GM19463 (cell line): Measurements from ENCODE around the gene HTR3C.
"Not testable (repeated sequence)": the region's sequence is repeated elsewhere in the genome, so short reads cannot be mapped to it uniquely, and the experiment has no call there.

Experiments used
- ATAC-seq: cut with Tn5 transposase; IDR thresholded peaks from one replicate; pipeline ENCODE4 v1.9.1; 2021; ENCODE audit warnings: mild to moderate bottlenecking, moderate library complexity; ENCODE audit not compliant: unreplicated experiment

Gene HTR3C, protein sequence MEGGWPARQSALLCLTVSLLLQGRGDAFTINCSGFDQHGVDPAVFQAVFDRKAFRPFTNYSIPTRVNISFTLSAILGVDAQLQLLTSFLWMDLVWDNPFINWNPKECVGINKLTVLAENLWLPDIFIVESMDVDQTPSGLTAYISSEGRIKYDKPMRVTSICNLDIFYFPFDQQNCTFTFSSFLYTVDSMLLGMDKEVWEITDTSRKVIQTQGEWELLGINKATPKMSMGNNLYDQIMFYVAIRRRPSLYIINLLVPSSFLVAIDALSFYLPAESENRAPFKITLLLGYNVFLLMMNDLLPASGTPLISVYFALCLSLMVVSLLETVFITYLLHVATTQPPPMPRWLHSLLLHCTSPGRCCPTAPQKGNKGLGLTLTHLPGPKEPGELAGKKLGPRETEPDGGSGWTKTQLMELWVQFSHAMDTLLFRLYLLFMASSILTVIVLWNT

GRCh38 chr3:184052767-184053166 lies at the start of gene HTR3C:
HTR3C (plus strand) TSS chr3:184053047; CDS start chr3:184053081, 34 bp downstream.
- ATAC-seq, result no peak

GRCh38 chr3:184003187-184003967 lies 49.5 kb upstream of the HTR3C start:
- no peak for ATAC-seq

DNA sequence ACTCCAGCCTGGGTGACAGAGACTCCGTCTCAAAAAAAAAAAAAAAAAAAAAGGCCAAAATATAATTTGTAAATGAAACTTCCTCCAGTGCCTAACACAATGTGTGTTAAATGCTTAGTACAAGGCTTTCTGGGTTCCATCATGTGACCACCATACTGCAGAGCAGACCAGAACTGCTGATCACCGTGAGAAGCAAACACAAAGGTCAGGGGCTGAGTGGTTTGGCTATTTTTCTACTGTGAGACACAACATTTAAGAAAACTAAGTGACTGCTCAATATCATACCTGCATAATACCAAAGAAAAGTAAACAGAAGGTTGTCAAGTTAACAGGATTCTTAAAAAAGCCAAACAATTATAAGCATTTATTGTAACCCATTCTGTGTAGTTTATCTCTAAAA lies 48.4 kb upstream of the HTR3C start:
- ATAC-seq, result no peak

DNA sequence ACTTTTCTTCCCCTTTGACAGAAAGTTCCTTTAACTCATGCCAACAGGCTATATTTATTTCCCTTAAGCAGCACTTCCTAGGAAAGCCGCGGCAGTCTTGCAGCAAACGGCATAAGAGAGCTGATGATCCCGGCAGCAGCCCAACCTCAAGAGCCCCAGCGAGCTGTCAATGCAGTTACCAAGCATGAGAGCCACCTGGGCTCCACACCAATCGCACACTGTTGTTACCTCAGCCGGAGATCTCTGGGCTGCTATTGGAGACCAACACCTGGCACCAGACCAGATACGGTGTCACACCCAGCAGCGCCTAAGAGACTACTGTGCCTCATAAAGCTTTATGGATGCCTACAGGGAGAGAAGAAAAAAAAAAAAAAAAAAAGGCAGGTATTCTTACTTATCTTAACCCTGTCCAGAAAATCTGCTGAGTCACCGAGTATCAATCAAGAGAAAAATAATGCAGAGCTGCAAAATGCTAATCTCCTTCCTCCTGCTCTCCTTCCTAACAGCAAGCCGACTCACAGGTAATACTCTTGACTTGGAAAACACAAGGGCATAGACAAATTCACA lies 46.8 kb upstream of the HTR3C start:
- ATAC-seq, result peak; percentile 57

DNA sequence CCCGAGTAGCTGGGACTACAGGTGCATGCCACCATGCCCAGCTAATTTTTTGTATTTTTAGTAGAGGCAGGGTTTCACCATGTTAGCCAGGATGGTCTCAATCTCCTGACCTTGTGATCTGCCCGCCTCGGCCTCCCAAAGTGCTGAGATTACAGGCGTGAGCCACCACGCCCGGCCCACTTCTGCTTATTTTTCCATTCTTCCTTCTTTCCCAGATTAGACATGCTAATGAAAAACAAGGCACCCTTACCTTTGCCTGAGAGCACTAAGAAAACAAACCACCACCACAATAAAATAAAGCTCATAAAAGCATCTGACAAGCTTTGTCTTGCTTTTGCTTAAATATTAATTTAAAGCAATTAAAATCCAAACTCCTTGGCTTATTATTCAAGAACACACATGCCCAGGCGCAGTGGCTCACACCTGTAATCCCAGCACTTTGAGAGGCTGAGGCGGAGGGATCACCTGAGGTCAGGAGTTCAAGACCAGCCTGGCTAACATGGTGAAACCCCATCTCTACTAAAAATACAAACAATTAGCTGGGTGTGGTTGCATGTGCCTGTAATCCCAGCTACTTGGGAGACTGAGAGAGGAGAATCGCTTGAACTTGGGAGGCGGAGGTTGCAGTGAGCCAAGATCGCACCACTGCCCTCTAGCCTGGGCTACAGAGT lies 45.6 kb upstream of the HTR3C start:
- not testable (repeated sequence) for ATAC-seq

DNA sequence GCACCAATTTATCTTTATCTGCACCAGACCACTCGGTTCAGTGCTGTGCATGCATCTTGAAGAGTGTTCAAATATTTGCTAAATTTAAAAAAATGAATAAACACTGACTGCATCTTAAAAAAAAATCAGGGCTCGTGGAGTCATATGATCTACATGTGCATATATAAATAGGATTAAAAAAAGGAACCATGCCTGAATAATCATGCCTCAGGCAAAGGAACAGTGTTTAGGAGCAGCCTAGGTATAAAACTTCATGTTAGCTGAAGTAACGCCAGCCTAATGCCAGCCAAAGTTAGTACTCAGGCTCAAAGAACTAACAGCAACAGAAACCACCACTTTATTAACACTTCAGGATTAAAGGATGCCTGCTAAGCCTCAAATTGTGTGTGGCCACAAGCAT lies 44.7 kb upstream of the HTR3C start:
- no peak for ATAC-seq

DNA sequence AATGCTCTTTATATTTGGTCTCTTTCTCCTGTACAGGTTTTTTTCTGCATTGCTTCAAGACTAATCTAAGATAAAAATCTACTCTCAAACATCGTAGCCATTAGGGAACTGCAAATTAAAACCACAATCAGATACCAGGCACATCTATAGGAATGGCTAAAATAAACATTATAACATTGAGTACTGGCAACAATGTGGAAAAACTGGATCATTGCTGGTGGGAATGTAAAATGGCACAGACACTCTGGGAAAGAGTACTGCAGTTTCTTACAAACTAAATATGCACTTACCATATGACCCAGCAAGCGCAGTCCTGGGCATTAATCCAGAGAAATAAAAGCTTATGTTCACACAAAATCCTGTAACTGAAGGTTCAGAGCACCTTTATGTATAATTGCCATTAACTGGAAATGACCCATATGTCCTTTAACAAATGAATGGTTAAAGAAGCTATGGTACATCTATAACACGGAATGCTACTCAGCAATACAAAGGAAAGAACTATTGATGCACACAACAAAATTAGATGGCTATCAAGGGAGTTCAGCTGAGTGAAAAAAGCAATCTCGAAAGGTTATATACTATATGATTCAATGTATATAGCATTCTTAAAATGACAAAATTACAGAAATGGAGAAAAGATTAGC lies 41.5 kb upstream of the HTR3C start:
- ATAC-seq, result no peak

GRCh38 chr3:184011937-184012889 lies 40.6 kb upstream of the HTR3C start:
- ATAC-seq, result no peak

GRCh38 chr3:184015381-184016019 lies 37.3 kb upstream of the HTR3C start:
- ATAC-seq, result no peak

DNA sequence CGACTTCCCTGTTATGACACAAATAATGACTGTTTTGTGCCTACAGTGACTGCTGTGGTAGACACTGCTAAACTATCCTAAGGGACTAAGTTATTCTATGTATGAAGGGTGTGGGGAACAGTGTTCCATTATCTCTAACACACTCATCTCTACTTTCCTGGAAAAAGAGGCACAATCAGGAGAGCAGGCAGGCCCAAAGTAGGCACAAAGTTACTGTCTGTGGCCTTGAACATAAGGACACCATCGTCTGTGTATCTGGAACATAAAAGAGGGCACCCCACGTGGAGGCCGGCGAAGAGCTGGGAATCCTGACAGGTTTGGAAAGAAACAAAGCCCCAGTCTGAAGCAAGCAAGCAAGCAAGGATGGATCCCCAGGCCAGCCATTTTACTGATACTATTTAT lies 36.7 kb upstream of the HTR3C start:
- no peak for ATAC-seq

DNA sequence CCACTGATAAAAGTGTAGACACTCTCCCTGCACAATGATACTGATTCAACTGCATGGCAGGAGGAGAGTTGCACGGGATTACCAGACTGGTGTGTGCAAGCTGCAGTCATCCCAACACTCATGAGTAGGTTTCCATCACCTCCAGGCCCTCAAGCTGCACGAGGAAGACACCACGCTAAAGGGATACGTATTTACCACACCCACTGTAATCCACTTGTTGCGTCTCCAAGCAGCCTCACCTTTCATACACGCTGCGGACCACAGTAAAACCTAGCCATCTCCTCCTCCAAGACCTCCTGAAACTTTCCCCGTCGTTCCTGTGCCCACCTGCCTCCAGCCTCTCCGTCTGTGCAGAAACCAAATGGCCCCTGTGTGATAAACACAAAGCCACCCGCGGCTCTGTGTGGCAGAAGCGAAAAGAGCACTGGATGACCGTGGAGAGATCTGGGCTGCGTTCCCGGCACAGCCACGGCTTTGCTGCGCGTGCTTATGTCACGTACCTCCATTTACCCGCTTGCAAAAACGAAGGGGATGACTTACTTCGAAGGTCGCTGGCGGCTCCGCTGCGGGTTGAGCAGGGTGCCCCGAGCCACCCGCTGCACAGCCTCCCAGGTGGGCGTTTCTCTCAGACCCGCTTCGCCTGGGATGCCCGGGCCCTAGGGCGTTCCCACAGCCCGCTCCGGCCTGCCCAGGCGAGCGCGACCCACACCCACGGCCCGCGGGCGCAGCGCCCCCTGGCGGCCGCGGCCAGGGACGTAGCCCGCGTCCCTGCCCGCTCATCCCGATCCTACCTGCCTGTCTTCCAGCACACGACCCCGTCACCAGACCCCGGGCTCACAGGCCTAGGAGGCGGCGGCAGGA lies 35.8 kb upstream of the HTR3C start:
- ATAC-seq, result peak; percentile 75

DNA sequence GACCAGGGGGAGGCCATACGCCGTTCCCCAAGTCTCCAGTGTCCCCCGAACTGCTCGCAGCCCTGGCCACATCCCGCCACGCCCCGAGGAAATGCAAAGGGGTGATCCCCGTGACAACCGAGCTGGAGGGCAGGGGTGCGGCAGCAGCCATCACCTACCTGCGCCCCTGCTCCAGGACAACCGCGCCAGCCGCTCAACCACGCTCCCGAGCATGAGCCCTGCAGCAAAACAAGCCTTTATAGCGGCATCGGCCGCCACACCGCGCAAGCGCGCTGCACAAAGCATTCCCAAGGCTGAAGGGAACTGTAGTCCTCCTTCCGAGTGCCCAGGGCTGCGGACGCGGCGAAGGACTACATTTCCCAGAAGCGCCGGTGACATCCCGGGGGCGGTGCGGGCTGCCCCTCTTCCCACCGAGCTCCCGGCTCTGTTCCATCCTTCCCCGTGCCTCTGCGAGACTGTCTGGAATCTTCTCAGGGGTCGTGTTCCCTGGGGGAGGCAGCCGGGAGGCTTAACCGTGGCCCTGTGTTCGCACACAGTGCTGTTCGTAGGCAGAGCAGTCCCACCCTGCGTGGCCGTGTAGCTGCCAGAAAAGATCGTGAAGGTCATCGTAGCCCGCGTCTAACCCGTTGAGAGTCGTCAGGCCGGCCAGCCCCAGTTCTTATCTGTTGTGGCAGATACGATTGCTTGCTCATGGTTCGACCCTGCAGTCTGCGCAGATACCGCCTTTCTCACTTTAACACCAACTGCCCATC lies 35.0 kb upstream of the HTR3C start, which contains the start of gene ABCC5:
ABCC5 (minus strand) TSS at position 213 of the 752 bp plus-strand sequence. CDS start 3,492 bp downstream, outside the sequence.
- ATAC-seq, result peak; percentile 96

DNA sequence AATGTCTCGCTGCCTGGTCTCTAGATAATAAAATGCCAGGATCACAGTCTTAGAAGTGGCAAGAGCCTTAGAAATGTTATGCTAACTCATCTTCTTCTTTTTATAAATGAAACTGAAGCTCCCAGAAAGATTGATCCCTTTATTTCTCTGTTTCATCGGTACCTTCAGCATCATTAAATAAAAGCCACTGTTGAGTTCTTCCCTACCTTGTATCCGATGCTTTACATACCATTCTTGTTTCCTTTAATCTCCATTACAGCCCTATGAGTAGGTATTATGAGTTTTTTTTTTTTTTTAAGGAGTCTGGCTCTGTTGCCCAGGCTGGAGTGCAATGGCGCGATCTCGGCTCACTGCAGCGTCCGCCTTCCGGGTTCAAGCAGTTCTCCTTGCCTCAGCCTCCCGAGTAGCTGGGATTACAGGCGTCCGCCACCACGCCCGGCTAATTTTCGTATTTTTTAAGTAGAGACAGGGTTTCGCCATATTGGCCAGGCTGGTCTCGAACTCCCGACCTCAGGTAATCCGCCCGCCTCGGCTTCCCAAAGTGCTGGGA lies 34.3 kb upstream of the HTR3C start:
- no peak for ATAC-seq

DNA sequence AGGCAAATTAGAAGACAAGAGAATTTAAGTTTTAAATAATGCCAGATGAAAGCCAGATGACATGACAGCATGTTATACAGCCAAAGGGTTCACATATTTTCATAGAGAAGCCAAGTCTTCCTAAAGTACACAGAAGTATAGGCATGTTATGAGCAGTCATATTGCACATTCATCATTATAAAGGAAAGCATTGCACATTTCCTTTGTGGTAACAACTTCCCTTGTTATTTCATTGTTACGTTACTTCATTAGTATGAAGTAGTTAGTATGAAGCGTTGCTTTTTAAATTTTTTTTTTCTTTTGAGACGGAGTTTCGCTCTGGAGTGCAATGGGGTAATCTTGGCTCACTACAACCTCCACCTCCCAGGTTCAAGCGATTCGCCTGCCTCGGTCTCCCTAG lies 30.5 kb upstream of the HTR3C start:
- ATAC-seq, result no peak

DNA sequence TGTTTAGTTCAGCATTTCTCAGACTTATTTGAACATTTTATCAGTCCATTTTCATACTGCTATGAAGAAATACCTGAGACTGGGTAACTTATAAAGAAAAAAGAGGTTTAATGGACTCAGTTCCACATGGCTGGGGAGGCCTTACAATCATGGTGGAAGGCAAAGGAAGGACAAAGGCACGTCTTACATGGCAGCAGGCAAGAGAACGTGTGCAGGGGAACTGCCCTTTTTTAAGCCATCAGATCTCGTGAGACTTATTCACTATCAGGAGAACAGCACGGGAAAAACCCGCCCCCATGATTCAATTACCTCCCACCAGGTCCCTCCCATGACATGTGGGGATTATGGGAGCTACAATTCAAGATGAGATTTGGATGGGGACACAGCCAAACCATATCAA lies 27.6 kb upstream of the HTR3C start:
- not testable (repeated sequence) for ATAC-seq

DNA sequence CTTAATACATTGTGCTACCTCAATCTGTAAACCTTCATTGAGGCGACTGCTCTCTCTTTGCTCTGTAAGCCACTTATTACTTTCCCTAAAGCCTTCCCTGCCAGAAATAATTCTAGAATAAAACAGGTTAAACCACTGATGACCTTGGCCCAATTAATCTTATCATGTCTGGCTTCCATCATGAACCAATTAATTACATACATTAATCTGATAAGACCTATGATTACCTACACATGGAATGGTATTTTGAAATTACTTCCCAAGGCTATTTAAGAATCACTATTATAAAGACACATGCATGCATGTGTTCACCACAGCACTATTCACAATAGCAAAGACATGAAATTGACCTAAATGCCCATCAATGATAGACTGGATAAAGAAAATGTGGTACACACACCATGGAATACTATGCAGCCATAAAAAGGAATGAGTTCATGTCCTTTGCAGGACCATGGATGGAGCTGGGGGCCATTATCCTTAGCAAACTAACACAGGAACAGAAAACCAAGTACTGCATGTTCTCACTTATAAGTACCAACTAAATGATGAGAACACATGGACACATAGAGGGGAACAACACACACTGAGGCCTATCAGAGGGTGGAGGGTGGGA lies 24.5 kb upstream of the HTR3C start:
- not testable (repeated sequence) for ATAC-seq
